ENCODE results near the gene RAMP1. TPM values are rescaled to one million over a fixed set of nuclear protein-coding genes. Genes with fewer than 3 reads are reported as not detected.

Gene RAMP1
- total RNA-seq, 2 experiments from 2014 or later, result 1.0 to 1.4 TPM

Other genes starting within 250 kb of the RAMP1 start
- 100 to 1,000 TPM; 264 to 281 TPM for gene LRRFIP1, start 232.0 kb upstream of the RAMP1 start, total RNA-seq
- gene RBM44, start 60.8 kb upstream of the RAMP1 start, total RNA-seq, result under 1 TPM; 0.52 to 0.87 TPM
- 10 to 100 TPM; 96.5 to 99.5 TPM for gene UBE2F, start 107.4 kb downstream of the RAMP1 start, total RNA-seq
- 10 to 100 TPM; 77.9 to 93.2 TPM for gene SCLY, start 201.4 kb downstream of the RAMP1 start, total RNA-seq
- gene ESPNL, start 240.7 kb downstream of the RAMP1 start, total RNA-seq, result under 1 TPM; 0.11 to 0.27 TPM